GM19324 (cell line): ENCODE results near the gene RRP9.
"Not testable (repeated sequence)": the region's sequence is repeated elsewhere in the genome, so short reads cannot be mapped to it uniquely, and the experiment has no call there.

ENCODE experiments used
- ATAC-seq: cut with Tn5 transposase; IDR thresholded peaks from one replicate; pipeline ENCODE4 v1.9.1; 2021; ENCODE audit warnings: mild to moderate bottlenecking, moderate library complexity; ENCODE audit not compliant: unreplicated experiment, low FRiP score

Gene RRP9

GRCh38 chr3:51927061-51927977 lies 14.4 kb downstream of the RRP9 start:
- no peak for ATAC-seq

GRCh38 chr3:51921081-51921578 lies 20.6 kb downstream of the RRP9 start:
- no peak for ATAC-seq

GRCh38 chr3:51916418-51916817 lies 25.3 kb downstream of the RRP9 start:
- ATAC-seq: no peak

- ATAC-seq: no peak
Measured at GRCh38 chr3:51908026-51908425, 33.7 kb downstream of the RRP9 start.

GRCh38 chr3:51904034-51904823 lies 37.5 kb downstream of the RRP9 start:
- ATAC-seq: no peak

GRCh38 chr3:51902361-51902760 lies 39.3 kb downstream of the RRP9 start:
- not testable (repeated sequence) for ATAC-seq

GRCh38 chr3:51900043-51900442 lies 41.7 kb downstream of the RRP9 start:
- ATAC-seq: not testable (repeated sequence)

- no peak for ATAC-seq
Measured at GRCh38 chr3:51897391-51897790, 44.3 kb downstream of the RRP9 start.

- no peak for ATAC-seq
Measured at GRCh38 chr3:51896607-51897305, 44.9 kb downstream of the RRP9 start.

GRCh38 chr3:51894939-51895338 lies 46.8 kb downstream of the RRP9 start:
- no peak for ATAC-seq

GRCh38 chr3:51894391-51894790 lies 47.3 kb downstream of the RRP9 start:
- ATAC-seq: no peak

GRCh38 chr3:51891242-51892039 lies 50.3 kb downstream of the RRP9 start:
- no peak for ATAC-seq

GRCh38 chr3:51888463-51889105 lies 53.1 kb downstream of the RRP9 start:
- no peak for ATAC-seq

GRCh38 chr3:51887620-51888019 lies 54.1 kb downstream of the RRP9 start:
- ATAC-seq: no peak

GRCh38 chr3:51886447-51886846 lies 55.3 kb downstream of the RRP9 start:
- no peak for ATAC-seq
